GM18907 (cell line): ENCODE measurements around the gene CD164L2.
"Not testable (repeated sequence)": the region's sequence is repeated elsewhere in the genome, so short reads cannot be mapped to it uniquely, and the experiment has no call there.

ENCODE experiments used
- ATAC-seq: cut with Tn5 transposase; IDR thresholded peaks from one replicate; pipeline ENCODE4 v1.9.1; 2021; ENCODE audit warnings: mild to moderate bottlenecking, moderate library complexity; ENCODE audit not compliant: unreplicated experiment

The CD164L2 gene

DNA sequence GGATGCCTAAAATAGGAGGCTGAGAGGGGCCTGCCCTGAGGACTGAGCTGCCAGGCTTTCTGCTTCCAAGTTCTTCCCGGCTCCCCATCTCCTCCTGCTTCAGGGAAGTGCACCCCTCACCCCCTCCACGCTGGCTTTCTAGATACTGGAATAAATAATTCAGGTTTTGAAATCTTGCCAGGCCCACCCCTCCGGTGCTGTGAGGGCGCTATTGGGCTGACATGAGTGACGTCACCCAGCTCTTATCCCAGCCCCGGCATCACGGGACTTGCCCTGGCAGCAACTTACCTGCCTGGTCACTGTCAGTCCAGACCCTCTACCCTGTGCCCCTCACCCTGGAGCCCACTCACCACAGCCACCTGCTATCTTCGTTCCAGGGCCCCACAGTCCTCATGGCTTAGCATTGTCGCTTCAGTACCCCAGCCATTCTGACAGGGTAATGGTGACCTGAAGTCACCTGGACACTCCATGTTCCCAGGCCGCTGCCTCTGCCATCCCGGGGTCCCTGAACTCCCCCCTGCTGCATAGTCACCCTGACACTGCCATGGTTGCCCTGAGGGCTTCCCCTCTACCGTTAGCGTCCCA, 8.5 kb upstream of the CD164L2 start:
- ATAC-seq = no peak

DNA sequence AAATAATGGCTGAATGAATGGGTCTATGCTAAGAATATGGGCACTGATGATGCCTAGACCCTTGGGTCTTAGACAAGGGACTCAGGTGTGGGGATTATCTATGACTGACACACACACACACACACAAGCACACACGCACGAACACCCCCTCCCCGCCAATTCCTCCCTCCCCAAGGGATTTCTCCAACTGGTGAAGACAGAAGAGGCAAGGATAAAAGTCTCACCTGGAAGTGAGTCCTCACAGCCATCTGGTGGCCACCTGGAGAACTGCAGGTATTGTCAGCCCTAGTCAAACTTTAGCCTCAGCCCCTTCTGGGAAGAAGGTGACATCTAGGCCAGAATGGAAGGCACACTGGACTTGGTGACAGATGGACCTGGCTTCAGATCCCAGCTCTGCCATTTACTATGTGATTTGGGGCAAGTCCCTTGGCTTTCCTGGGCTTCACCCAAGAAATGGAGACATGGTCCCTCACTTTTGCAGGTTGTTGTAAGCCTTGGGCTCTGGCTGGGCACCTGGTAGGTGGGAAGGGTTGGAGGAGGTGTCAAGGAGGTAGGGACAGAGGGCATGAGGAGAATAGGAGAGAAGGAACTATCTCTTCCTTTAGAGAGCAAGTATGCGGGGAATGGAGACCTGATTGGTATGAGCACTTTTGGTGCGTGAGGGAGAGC, 5.3 kb upstream of the CD164L2 start:
- no peak for ATAC-seq

DNA sequence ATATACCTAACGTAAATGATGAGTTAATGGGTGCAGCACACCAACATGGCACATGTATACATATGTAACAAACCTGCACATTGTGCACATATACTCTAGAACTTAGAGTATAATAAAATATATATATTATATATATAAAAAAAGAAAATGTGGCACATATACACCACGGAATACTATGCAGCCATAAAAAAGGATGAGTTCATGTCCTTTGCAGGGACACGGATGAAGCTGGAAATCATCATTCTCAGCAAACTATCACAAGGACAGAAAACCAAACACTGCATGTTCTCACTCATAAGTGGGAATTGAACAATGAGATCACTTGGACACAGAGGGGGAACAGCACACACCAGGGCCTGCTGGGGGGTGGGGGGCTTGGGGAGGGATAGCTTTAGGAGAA, 1.7 kb upstream of the CD164L2 start:
- not testable (repeated sequence) for ATAC-seq

DNA sequence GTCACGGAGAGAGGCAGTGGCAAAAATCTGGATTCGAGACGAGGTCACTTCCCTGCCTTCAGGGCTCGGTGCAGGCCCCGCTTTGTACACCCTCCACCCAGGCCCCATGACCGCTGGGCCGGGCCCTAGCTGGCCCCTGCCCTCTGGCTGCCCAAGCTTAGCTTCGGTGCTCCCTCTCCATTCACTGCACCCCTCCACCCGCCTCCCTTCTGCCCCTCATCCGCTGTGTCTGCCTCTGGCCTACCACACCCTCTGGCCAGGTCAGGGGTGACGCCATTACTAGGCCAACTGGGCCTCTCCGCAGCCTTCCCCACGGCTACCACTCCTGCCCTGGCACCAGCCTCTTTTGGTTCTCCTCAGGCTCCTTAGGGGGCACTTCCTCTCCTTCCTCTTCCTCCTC, 528 bp upstream of the CD164L2 start:
- ATAC-seq = no peak

DNA sequence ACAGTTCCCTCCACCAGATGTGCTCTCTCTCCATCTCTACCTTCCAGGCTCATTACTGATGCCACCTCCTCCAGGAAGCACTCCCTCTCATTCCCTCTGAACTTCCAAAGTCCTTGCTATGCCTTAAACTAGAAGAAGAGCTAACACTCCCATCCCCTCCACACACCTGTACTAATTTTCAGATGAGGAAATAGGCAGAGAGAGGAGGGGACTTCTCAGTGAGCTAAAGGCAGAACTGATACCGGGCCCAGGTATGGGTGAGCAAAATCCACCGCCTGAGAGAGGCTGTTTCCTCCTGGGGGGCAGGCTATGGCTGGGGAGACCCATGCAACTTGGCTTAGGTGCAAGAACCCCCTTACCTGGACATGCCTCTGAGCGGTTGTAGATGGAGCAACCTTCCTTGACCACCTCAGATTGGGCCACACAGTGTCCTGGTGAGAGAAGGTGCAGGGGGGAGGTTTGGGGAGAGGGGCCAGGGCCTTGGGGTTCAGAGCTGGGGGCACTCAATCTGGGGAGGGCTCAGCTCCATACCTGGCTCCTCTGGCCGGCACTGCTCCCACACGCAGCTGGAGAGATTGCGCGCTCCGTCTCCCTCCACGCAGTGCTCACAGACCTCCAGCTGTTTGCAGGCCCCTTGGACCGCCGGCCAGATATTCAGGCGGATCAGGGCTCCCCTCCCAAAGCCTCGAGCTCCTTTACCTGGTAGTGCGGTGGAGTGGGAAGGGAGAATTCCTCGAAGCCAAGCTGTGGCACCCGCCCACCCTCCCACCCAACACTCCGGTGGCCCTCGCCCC, 967 bp downstream of the CD164L2 start:
- ATAC-seq = no peak

DNA sequence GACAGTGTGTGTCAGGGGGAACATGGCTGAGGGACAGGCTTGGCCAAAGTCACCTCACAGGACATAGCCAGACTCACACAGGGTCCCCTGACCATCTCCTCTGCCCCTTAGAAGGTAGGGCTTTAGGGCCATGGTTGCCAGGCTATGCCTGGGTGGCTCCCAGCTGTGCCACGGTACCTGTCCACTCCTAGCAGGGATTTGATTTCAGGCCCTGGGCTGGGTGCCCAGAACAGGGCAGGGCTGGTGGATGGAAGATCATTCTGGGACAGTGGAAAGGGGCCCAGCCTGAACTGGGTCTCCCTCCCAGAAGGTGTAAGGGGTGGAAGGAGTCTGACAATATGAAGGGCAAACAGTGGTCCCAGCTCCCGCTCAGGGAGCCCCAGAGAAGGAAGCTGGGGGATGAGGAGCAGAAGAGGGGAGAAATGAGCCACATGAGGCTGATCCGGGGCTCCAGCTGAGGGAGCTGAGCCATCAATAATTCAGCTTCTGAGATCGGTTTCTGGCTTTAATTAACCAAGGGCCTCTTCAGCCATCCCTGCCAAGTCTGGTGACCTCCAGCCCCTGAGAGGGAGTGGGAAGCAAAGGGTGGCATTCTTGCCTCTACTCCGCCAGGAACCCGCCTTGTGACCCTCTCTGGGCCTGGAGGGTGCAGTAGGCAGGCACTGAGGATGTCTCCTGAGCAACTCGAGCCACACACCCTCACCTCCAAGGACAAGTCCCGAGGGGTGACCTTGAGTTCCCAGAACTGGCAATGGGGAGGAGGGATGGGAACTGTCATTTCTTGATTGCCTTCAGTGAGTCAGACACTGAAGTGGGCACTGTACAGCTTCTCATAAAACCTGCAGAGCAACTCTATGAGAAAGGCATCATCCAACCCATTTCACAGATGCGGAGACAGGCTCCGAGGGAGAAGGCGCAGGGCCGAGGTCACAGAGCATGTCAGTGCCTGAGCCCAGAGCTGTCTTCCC, 2.1 kb downstream of the CD164L2 start:
- no peak for ATAC-seq

DNA sequence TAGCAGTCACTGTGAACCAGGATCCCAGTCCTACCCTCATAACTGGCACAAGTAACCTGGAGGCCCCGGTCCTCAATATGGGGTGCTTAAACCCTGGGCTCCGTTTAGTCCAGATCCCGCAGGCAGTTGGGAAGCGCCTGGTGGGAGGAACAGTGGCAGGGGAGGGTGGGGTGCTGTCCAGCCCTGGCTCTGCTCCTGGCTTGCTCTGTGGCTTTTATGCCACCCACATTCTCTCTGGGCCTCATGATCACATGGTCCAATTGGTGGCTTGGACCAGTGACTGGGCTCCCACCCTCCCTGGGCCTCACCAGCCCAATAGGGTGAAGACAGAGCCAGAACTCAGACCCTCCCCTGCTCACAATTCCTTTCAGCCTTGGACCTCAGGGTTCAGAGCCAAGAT, 2.9 kb downstream of the CD164L2 start:
- ATAC-seq = no peak

DNA sequence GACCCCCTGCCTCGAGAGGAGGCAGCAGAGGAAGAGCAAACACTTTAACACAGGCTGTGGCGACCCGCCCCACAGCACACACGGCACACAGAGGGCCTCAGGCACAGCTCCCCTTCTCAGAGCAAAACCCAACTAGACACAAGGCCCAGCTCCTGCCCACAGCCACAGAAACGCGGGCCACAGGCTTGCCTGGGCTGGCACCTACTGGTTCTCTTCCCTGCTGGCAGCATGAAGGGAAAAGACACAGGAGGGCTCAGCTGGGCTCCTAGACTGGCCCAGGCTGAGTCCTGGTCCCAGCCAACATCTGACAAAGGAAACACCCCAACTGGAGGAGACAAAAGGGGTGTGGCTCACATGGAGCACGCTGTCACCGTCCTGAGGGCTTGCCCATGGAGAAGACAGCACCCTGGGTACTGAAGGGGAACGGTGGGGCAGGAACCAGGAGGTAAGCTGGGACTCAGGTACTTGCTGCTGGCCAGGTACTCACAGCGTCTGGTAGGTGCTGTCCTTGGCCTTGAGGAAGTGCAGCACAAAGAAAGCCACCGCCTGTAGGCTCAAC, 3.5 kb downstream of the CD164L2 start:
- ATAC-seq = no peak

DNA sequence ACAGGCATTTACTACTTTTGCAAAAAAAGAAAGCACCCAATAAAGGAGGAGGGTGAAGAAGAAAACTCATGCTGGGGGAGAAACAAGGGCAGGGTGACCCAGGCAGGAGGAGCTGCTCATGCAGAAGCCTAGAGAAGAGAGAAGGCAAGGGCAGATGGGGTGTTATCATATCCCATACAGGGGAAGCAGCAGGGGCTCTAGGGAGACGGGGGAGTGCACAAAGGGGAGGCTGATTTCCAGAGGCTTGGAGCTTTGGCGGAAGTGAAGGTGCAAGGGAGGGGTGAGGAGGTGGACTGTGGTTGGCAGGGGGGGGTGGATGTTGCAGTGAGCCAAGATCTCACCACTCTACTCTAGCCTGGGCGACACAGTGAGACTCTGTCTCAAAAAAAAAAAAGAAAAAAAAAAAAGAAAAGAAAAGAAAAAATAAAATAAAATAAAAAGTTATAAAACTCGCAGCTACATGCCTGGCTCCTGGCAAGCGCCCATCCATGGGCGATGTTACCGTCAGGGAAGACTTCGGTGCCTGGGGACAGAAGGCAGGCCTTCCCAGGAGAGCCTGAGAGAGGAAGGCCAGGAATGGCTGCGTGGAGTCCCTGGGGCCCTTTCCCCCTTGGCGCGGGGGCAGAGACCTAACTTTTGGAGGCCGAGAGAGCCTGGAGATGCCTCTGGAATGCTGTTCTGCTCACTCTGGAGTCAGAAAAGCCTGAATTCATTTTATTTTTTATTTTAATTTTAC, 5.2 kb downstream of the CD164L2 start:
- ATAC-seq = no peak

DNA sequence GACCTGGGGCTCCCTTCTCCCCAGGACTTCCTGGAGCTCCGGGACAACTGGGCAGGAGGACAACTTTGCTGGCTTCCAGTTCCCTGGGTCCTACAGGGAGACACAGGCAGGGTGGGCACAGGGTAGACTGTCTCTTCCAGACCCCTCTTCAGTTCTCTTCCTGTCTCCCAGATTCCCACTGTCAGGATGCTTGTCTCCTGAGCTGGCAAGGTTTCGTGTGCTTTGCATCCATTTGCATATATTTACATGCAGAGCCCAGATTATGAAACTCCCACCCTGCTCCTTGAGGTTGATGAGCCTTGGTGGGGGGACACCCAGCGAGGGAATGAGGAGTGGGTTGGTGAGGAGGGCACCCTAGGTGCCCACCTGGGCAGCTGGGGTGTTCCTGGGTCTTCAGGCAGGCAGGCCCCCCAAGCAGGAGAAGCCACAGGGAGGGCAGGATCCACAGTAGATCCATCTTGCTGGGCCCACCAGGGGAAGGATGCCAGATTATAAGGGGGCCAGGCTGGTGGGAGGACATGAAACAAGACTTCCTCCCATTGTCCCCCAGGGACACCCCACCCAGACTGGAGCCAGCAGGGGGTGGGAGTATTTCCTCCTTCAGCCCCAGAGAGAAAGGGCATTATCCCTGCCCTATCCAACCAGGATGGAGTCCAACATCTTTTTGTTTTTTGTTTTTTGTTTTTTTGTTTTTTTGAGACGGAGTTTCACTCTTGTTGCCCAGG, 8.6 kb downstream of the CD164L2 start, which contains the start of gene FCN3:
FCN3 (minus strand) TSS at position 463 of the 725 bp plus-strand sequence; CDS start at position 457, 6 bp downstream.
- no peak for ATAC-seq

DNA sequence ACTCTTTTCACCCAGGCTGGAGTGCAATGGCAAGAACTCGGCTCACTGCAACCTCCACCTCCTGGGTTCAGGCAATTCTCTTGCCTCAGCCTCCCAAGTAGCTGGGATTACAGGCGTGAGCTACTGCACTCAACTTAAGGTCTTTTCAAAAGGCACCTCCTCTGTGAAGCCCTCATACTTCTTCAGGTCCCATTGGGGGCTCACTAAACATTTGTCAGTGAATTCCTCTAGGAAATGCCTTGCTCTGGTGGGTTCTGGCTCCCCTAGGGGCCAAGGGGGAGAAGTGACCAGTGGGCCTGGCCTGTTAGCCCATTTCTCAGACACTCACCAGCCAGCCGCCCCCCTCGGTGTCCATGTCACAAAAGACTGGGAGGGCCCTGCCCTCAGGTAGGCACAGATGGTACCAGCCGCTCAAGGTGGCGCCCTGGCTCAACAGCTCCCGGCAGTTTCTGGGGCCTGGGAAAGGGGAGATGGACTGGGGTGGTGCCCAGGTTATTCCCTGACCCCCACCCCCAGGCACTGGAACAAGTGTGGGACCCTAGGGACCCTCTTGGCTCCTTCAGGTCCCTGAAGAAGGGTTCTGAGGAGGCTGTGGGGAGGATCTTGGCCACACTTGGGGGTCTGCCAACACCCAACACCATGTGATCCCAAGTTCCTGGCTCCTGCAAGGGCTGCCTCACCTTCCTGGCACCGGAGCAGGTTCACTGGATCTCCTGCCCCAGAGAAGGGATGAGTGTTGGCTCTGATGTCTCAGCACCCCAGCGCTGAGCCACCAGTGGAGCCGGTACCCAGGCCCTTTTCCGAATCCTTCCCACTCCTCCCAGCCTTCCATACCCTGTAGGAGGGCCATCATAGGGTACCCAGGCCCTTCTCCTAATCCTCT, 10.1 kb downstream of the CD164L2 start:
- no peak for ATAC-seq

DNA sequence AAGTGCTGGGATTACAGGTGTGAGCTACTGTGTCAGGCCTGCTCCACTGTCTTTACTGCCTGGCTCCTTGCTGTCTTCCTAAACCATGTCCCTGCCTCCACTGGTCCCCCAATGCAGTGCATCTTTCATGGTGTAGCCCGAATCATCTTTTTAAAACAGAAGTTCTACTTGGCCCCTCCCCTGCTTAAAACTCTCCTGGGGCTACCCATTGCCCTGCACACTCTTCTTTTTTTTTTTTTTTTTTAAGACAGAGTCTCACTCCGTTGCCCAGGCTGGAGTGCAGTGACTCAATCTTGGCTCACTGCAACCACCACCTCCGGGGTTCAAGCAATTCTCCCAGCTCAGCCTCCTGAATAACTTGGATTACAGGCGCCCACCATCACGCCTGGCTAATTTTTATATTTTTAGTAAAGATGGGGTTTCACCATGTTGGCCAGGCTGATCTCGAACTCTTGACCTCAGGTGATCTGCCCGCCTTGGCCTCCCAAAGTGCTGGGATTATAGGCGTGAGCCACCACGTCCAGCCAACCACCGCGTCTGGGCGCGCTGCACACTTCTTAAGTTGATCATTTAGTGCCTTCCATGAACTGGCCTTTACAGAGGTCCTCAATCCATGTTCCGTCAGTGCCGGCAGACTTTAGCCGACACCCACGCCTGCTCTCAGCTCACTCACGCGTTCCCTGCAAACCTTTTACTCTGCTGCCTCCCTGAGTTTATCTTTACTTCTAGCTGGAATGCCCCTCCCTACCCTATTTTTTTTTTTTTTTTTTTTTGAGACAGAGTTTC, 10.9 kb downstream of the CD164L2 start:
- no peak for ATAC-seq

DNA sequence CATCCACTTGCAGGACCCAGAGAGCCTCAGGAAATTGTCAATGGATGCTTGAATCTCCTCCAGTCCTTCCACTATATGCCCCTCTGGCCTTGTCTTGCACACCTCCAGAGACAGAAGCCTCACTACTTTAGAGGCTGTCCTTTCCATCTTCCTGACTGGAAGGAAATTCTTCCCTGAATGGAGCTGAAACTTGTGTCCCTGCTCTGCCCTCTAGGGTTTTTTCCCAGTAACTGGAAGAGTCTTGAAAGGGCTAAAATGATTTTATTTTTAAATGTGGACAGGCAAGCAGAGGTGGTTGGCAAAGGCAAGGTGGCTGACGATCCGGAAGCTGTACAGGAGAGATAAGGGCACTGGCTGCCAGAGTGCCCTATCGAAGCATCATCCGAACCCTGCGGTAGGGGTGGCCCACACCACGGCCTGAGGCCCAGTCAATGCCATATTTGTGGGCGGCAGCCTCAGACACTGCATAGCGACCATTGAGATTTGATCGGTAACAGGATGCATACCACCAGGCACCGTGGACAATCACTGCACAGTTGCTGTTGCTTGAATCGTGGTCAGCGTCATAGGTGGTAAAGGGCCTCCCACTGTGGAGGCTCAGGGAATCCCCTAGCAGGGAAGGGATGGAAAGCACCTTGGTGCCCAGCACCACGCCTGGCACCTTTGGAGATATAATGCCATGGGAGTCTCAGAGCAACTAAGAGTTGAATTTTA, 14.1 kb downstream of the CD164L2 start:
- ATAC-seq = no peak

DNA sequence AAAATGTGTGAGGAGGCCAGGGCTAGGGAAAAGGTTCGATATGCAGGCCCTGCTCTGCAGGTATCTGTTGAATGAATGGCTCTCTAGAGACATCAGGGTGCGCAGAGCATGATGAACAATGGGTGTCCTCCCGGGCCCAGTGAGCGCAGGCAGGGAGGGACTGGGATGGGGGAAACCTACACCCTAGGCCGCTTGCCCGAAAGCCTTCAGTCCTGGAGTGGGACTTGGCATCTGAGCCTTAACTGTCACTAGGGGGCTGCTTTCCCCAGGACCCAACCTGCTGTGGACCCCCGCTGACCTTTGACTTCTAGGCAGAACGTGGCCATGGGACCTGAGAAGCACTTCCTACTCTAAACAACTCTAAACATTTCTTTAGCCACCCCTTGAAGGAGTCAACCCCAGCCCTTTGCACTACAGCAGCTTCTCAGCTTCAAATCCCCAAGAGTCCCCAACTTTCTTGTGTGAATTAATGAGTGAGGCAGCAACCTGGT, 15.9 kb downstream of the CD164L2 start:
- no peak for ATAC-seq

DNA sequence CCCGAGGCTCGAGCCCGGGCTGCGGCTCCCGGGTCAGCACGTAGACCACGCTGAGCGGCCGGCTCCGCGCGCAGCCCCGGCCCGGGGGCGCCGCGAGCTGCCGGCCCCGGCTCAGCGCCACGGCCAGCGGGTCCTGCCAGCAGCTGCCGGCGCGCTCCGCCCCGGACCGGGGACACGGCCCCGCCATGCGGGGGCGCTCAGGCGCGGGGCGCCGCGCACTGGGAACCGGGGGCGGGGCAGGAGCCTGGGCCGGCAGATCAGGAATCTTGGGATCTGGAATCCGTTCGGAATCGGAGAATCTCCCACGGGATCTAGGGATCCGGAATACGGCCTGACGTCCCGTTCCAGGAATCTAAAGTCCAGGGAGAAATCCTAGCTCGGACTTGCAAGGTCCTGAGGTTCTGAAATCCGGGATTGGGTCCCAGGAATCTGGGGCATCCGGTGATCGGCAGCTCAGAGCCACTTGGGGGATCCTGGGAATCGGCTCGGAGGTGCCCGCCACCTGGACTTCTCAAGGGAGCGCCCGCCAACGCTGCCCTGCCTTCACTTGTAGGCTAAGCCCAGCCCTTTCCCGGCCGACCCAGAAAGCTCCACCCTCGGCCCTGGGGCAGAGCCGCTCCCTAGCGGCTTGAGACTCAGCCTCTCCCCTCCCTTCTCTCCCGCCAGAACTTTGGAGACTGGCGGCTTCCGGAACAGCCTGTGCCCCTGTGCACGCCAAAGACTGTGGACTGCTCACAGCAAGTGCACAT, 16.5 kb downstream of the CD164L2 start, which contains the start of gene MAP3K6:
MAP3K6 (minus strand) TSS at position 551 of the 749 bp plus-strand sequence; CDS start at position 187, 364 bp downstream.
- ATAC-seq = peak; percentile 31

DNA sequence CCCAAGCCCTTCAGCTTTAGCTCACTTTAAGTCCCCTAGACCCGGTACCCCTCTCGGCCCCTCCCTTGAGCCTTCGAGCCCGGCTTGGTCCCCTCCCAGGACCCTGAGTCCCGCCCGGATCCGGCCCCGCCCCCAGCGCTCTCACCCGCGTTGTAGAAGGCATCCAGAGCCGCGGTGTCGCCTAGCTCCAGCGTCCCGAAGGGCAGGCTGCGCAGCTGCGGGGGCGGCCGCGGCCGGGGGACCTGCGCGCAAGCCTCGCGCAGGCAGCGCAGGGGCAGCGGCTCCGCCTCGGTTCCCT, 17.1 kb downstream of the CD164L2 start:
- ATAC-seq = peak; percentile 40
